Retinal pigment epithelial cell (primary cell): Measurements from ENCODE around the gene CD180.

Experiments
- DNase-seq: peaks from one replicate; pipeline ENCODE4 v3.0.0-alpha.2; 2010; ENCODE audit warnings: low read depth
- H3K4me3 ChIP-seq: 2 replicates; pipeline ENCODE4 v1.5.1; 2011; ENCODE audit warnings: mild to moderate bottlenecking, low read length, control low read depth, moderate library complexity
- TF ChIP-seq, protein P1 (sequence below): conservative IDR thresholded peaks from 2 replicates; pipeline ENCODE4 v1.5.1; 2011; ENCODE audit warnings: low read depth, low read length, control low read depth, inconsistent platforms

CD180 gene

DNA sequence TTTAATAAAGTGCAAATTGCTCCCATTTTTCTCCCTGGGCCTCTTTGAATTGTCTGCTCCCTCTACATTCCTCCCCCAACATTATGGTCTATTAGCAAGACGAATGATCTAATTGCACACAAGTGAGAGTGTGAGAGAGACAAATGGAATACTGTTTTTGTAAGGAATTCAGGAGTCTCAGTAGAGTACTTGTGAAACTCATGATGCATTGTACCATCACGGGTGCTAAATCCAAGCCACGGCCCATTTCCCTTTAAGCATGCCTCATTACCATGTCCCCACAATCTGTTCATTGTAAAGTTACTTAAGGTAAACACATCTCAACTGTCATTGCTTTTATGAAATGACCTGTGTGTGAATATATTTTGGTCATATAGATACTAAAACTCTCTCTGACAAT is 62.8 kb downstream of the CD180 start:
- H3K4me3 ChIP-seq: no peak overlapping the region
- TF ChIP-seq, protein P1, sequence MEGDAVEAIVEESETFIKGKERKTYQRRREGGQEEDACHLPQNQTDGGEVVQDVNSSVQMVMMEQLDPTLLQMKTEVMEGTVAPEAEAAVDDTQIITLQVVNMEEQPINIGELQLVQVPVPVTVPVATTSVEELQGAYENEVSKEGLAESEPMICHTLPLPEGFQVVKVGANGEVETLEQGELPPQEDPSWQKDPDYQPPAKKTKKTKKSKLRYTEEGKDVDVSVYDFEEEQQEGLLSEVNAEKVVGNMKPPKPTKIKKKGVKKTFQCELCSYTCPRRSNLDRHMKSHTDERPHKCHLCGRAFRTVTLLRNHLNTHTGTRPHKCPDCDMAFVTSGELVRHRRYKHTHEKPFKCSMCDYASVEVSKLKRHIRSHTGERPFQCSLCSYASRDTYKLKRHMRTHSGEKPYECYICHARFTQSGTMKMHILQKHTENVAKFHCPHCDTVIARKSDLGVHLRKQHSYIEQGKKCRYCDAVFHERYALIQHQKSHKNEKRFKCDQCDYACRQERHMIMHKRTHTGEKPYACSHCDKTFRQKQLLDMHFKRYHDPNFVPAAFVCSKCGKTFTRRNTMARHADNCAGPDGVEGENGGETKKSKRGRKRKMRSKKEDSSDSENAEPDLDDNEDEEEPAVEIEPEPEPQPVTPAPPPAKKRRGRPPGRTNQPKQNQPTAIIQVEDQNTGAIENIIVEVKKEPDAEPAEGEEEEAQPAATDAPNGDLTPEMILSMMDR: no peak
- DNase-seq: no peak

DNA sequence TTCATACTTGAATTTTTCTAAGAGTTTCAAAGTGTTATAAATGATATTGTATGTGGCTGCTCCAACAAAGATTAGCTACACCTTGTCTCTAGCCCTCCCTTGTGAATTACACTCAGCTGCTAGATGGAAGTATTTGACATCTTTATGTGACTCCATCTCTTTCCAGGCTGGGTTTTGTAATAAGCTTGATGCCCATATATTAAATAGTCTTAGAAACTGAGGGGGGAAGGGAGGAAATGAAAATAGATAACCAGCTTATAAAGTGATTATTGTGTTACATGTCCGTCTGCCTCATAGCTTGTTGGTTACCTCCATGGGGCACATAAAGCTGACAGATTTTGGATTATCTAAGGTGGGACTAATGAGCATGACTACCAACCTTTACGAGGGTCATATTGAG is 63.4 kb downstream of the CD180 start:
- no peak overlapping the region for H3K4me3 ChIP-seq
- no peak for DNase-seq
- TF ChIP-seq, protein P1: no peak

DNA sequence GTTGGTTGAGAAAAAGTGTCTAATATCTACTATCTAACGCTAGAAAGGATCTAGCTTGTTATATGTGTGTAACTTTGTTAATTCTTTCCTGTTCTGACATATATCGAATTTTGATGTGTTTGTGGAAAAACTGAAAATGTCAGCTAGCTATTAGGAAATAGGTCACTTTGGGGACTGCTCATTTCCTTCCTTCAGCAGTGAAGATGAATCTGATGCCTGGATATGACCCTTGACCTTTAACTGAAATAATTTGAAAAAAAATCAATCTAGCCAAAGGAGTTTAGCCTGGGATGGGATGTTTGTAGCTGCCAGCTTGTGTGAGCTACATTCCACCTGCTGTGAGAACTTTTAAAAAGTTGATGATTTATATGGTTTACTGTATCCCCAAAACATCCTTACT is 66.8 kb downstream of the CD180 start:
- no peak overlapping the region for H3K4me3 ChIP-seq
- DNase-seq: no peak
- TF ChIP-seq, protein P1: no peak
